ENCODE measurements around the gene ARFGAP2.
"Not testable (repeated sequence)": the region's sequence is repeated elsewhere in the genome, so short reads cannot be mapped to it uniquely, and the experiment has no call there.

The ARFGAP2 gene

DNA sequence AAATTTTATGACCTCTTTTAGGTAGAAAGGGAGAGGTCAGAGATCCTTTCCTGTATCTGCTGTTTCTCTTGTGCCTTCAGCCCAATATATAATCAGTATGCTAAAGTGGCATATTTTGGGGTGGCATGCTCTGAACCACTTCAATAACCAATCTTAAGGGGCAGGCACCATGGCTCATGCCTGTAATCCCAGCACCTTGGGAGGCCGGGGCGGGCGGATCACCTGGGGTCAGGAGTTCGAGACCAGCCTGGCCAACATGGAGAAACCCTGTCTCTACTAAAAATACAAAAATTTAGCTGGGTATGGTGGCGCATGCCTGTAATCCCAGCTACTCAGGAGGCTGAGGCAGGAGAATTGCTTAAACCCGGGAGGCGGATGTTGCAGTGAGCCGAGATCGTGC is 21.5 kb upstream of the ARFGAP2 start:
- not testable (repeated sequence) for H3K9me3 Mint-ChIP-seq, H3K4me3 Mint-ChIP-seq, H3K4me1 Mint-ChIP-seq, DNase-seq, H3K27ac Mint-ChIP-seq, H3K27me3 Mint-ChIP-seq, ATAC-seq

DNA sequence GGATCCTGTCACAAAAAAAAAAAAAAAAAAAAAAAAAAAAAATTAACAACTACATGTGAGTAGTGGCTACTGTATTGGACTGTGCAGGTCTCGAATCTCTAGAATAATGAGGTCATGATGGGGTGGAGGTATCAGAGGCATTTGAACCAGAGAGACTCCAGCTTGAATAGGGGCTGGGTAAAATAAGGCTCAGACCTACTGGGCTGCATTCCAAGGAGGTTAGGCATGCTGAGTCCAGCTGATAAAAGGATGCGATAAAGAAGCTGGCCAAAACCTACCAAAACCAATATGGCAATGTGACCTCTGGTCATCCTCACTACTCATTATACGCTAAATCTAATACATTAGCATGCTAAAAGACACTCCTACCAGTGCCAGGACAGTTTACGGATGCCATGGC is 15.4 kb upstream of the ARFGAP2 start:
- Mint-ChIP-seq H3K4me3 (no peak overlapping the region), H3K4me1 (peaks cover 8% of the 10 kb centered on the region), H3K27ac (no peak overlapping the region), H3K9me3 (no peaks in the 10 kb centered on the region), H3K27me3 (peaks cover 25% of the 10 kb centered on the region)
- no peak for ATAC-seq
- no peak for DNase-seq

GRCh38 chr11:47191137-47191536 is 14.5 kb upstream of the ARFGAP2 start:
- Mint-ChIP-seq H3K4me1 (peaks cover 16% of the 10 kb centered on the region), H3K27me3 (peaks cover 30% of the 10 kb centered on the region)
- H3K4me3 Mint-ChIP-seq, ATAC-seq, H3K9me3 Mint-ChIP-seq, H3K27ac Mint-ChIP-seq, DNase-seq: not testable (repeated sequence)

GRCh38 chr11:47189100-47189834 is 12.6 kb upstream of the ARFGAP2 start:
- no peak for DNase-seq
- H3K9me3 Mint-ChIP-seq = no peaks in the 10 kb centered on the region
- H3K4me1 Mint-ChIP-seq = peaks cover 16% of the 10 kb centered on the region
- no peak for ATAC-seq
- no peak overlapping the region for H3K4me3 Mint-ChIP-seq
- H3K27me3 Mint-ChIP-seq = peaks cover 41% of the 10 kb centered on the region
- no peak overlapping the region for H3K27ac Mint-ChIP-seq

DNA sequence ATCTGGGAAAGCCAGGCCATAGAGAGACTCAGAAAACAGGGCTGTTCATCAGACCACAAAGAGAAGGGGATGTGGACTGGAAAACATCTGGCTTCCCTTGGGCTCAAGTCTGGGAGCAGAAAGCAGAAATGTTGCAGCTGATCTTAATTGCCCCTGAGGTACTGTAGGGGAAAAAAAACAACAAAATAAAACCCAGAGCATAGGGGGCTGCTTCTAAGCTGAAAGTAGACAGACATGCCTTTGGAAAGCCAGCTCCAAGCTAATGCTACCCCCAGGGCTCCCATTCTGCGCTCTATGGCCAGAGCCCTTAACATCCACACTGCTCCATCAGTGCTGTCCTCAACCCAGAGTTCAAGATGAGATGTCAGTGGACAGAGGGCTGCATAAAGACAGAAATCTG is 11.6 kb upstream of the ARFGAP2 start:
- Mint-ChIP-seq H3K4me3 (no peak overlapping the region), H3K27ac (no peak overlapping the region), H3K27me3 (peaks cover 51% of the 10 kb centered on the region), H3K4me1 (peaks cover 16% of the 10 kb centered on the region), H3K9me3 (no peaks in the 10 kb centered on the region)
- DNase-seq = no peak
- ATAC-seq = no peak

DNA sequence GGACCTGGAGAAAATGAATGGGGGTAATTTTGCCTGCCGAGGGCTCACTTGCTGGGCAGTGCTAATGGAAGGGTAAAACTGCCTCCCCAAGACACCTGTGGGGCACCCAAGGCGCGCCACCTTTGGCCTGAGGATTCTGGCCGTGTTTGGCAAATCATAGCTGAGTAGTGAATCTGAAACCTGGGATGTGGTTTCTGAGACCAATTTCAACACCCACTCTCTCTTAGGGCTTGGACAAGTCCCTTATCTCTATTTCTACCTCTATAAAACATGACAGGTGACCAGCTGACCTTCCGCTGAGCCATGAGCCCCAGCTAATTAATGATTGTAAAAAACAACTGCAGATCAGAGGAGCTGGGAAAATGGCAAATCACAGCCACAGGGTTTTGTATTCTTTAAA is 11.0 kb upstream of the ARFGAP2 start:
- peak overlapping the region; percentile 76 to 83 for H3K4me3 Mint-ChIP-seq
- no peaks in the 10 kb centered on the region for H3K9me3 Mint-ChIP-seq
- ATAC-seq (no peak), DNase-seq (no peak)
- no peak overlapping the region for H3K27ac Mint-ChIP-seq
- H3K27me3 Mint-ChIP-seq = peaks cover 51% of the 10 kb centered on the region
- peaks cover 16% of the 10 kb centered on the region for H3K4me1 Mint-ChIP-seq

GRCh38 chr11:47186700-47187695 is 10.3 kb upstream of the ARFGAP2 start:
- peak overlapping the region in 1 of 2 donors; percentile 19 for H3K27ac Mint-ChIP-seq
- H3K4me3 Mint-ChIP-seq = peak overlapping the region; percentile 76 to 83
- peaks cover 16% of the 10 kb centered on the region for H3K4me1 Mint-ChIP-seq
- ATAC-seq (peak; percentile 56), DNase-seq (peak; percentile 25 to 43)
- H3K27me3 Mint-ChIP-seq = peaks cover 51% of the 10 kb centered on the region
- H3K9me3 Mint-ChIP-seq = no peaks in the 10 kb centered on the region

GRCh38 chr11:47186076-47186699 is 9.5 kb upstream of the ARFGAP2 start, which contains the start of gene PACSIN3:
Gene PACSIN3, minus strand, starts transcription at chr11:47186434. Its CDS starts 3,707 bp downstream, at chr11:47182727.
- Mint-ChIP-seq H3K4me3 (peak within 1 kb of the TSS; percentile 76 to 83), H3K4me1 (peaks cover 16% of the 10 kb centered on the region), H3K27me3 (peaks cover 45% of the 10 kb centered on the region), H3K27ac (peak within 1 kb of the TSS in 1 of 2 donors; percentile 19), H3K9me3 (no peaks in the 10 kb centered on the region)
- ATAC-seq (peak; percentile 78), DNase-seq (peak in 1 of 2 donors; percentile 47)

DNA sequence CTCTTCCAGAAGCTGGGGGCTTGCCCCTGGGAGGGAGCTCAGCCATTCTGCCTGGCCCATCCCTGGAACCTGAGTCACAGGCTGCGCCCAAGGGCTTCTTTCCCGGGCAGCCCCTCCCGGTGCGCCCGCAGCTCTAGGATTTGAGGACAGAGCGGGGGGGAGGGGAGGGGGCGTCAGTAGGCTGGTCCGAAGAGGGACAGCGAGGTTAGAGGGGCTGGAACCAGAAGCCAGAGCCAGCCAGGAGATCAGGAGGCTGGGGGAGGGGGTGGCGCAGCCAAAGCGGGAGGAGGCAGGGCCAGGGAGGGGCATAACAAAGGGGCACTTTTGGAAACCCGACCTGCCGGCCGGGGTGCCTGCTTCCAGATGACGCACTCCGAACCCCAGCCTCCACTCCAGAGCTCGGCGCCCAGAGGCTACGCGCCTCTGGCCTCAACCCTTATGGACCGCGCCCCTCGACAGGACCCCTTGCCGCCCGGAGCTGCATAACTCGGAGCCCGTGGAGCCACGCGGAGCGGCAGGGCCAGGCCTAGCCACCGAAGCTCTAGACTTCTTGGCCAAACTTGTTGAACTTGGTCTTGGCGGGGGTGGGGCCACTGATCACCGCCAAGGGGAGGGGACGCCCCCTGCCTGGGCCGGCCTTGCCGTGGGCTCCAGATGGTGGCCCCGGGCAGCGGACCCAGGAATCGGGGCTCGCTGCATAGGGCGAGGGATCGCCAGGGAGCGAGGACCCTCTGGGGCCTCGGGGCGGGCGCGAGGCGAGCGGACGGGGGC is 8.8 kb upstream of the ARFGAP2 start:
- Mint-ChIP-seq H3K27me3 (peaks cover 43% of the 10 kb centered on the region), H3K27ac (no peak overlapping the region), H3K4me1 (peaks cover 16% of the 10 kb centered on the region), H3K9me3 (no peaks in the 10 kb centered on the region), H3K4me3 (peak overlapping the region; percentile 66 to 72)
- ATAC-seq (peak; percentile 41), DNase-seq (peak in 1 of 2 donors; percentile 19)

- ATAC-seq (no peak), DNase-seq (no peak)
- Mint-ChIP-seq H3K27ac (no peak overlapping the region), H3K9me3 (no peaks in the 10 kb centered on the region), H3K4me1 (peaks cover 16% of the 10 kb centered on the region), H3K27me3 (peaks cover 43% of the 10 kb centered on the region), H3K4me3 (peak overlapping the region; percentile 15 to 72)
Measured at GRCh38 chr11:47184711-47185304, 8.1 kb upstream of the ARFGAP2 start.

- Mint-ChIP-seq H3K4me1 (peaks cover 24% of the 10 kb centered on the region), H3K27ac (no peak overlapping the region), H3K9me3 (no peaks in the 10 kb centered on the region), H3K27me3 (peaks cover 40% of the 10 kb centered on the region), H3K4me3 (no peak overlapping the region)
- DNase-seq = no peak
- no peak for ATAC-seq
Measured at GRCh38 chr11:47183969-47184368, 7.3 kb upstream of the ARFGAP2 start.

GRCh38 chr11:47183031-47183856 is 6.6 kb upstream of the ARFGAP2 start:
- H3K27me3 Mint-ChIP-seq = peaks cover 32% of the 10 kb centered on the region
- no peak overlapping the region for H3K27ac Mint-ChIP-seq
- H3K9me3 Mint-ChIP-seq = no peaks in the 10 kb centered on the region
- no peak overlapping the region for H3K4me3 Mint-ChIP-seq
- DNase-seq (no peak), ATAC-seq (no peak)
- peaks cover 24% of the 10 kb centered on the region for H3K4me1 Mint-ChIP-seq

DNA sequence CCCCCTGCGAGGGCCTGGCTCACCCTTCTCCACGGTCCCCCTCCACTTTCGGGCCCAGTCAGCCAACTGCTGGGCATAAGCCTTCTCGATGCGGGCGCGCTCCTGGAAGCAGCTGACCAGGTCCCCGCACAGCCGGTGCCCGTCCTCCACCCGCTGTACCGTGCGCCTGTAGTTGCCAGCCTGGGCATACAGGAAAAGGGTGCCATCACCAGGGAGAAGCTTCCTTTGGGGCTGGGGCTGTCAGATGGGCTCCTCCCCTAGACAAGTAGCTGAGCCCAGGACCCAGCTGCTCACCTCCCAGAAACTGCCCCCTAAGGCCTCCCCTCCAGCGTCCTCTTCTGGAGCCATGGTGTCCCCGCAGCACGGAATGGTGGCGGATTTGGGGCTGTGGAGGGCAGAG is 5.7 kb upstream of the ARFGAP2 start:
- Mint-ChIP-seq H3K27ac (no peak overlapping the region), H3K27me3 (peaks cover 29% of the 10 kb centered on the region), H3K4me3 (no peak overlapping the region), H3K4me1 (peaks cover 27% of the 10 kb centered on the region), H3K9me3 (no peaks in the 10 kb centered on the region)
- DNase-seq (no peak), ATAC-seq (no peak)

DNA sequence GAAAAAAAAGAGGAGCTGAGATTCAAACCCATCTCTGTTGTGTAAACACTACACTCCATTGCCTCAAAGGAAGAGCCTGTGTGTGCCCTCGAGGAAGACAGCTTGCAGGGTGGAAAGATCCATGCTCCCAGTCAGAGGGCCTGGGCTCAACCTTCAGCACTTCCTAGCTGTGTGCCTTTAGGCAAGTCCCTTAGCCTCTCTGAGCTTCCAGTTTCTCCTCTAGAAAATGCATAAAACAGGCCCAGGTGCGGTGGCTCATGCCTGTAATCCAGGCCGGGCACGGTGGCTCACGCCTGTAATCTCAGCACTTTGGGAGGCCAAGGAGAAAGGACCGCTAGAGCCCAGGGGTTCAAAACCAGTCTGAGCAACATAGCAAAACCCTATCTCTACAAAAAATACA is 4.6 kb upstream of the ARFGAP2 start:
- Mint-ChIP-seq H3K4me3 (no peak overlapping the region), H3K9me3 (no peaks in the 10 kb centered on the region), H3K4me1 (peaks cover 21% of the 10 kb centered on the region), H3K27ac (no peak overlapping the region), H3K27me3 (peaks cover 22% of the 10 kb centered on the region)
- no peak for ATAC-seq
- no peak for DNase-seq

All from stimulated activated naive CD8-positive, alpha-beta T cell treated with anti-CD3 and anti-CD28 coated beads, Interleukin-15, amount 100 ng/mL, for 72 hours (primary cell).